ENCODE results near the gene TMC1. TPM values are rescaled to one million over a fixed set of nuclear protein-coding genes. Genes with fewer than 3 reads are reported as not detected.

The TMC1 gene
- total RNA-seq, 1 donor from 2014 or later: not detected

DNA sequence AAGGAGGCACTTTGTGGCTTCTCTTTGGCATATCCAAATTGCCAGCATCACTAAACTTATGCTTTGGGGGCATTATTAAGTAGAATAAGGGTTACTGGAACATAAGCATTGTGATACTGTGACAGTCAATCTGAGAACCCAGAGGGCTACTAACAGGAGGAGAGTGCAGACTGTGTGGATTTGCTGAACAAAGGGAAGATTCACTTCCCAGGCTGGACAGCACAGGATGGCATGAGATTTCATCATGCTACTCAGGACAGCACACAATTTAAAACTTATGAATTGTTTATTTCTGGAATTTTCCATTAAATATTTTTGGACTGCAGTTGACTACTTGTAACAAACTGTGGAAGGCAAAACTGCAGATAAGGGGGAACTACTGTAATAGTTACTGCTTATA, 212.5 kb downstream of the TMC1 start:
- Mint-ChIP-seq H3K4me1 (no peaks in the 10 kb centered on the region), H3K4me3 (no peak overlapping the region), H3K27me3 (ENCODE audit: low read depth) (no peaks in the 10 kb centered on the region), H3K36me3 (no peaks in the 10 kb centered on the region), H3K27ac (no peak overlapping the region), H3K9me3 (no peaks in the 10 kb centered on the region)
- TF ChIP-seq, protein P1, sequence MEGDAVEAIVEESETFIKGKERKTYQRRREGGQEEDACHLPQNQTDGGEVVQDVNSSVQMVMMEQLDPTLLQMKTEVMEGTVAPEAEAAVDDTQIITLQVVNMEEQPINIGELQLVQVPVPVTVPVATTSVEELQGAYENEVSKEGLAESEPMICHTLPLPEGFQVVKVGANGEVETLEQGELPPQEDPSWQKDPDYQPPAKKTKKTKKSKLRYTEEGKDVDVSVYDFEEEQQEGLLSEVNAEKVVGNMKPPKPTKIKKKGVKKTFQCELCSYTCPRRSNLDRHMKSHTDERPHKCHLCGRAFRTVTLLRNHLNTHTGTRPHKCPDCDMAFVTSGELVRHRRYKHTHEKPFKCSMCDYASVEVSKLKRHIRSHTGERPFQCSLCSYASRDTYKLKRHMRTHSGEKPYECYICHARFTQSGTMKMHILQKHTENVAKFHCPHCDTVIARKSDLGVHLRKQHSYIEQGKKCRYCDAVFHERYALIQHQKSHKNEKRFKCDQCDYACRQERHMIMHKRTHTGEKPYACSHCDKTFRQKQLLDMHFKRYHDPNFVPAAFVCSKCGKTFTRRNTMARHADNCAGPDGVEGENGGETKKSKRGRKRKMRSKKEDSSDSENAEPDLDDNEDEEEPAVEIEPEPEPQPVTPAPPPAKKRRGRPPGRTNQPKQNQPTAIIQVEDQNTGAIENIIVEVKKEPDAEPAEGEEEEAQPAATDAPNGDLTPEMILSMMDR (IDR thresholded peaks at IDR 0.05; ENCODE audit: unreplicated experiment): no peak
- no peak for DNase-seq (ENCODE audit: low spot score in 2 of 2, unreplicated experiment in 2 of 2)

DNA sequence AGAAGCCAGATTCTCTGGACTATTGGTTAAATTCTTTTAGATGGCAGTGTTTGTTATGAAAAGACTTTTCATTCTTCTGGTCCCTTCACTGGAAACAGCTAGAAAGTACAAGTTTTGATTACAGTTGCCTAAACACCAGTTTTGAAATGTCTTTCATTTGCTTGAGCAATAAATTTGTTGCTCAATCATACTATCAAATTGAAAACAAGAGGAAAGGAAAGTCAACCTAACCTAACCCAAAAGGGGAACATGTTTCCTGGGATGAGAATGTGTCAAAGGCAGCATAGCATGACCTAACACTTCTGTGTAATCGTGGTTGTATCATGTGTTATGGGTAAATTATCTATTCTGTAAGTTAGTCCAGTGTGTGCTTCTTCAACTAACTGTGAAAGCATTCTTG, 213.2 kb downstream of the TMC1 start:
- Mint-ChIP-seq H3K27me3 (ENCODE audit: low read depth) (no peaks in the 10 kb centered on the region), H3K27ac (no peak overlapping the region), H3K9me3 (no peaks in the 10 kb centered on the region), H3K4me1 (no peaks in the 10 kb centered on the region), H3K4me3 (no peak overlapping the region), H3K36me3 (no peaks in the 10 kb centered on the region)
- TF ChIP-seq, protein P1 (IDR thresholded peaks at IDR 0.05; ENCODE audit: unreplicated experiment): no peak
- no peak for DNase-seq (ENCODE audit: low spot score in 2 of 2, unreplicated experiment in 2 of 2)

DNA sequence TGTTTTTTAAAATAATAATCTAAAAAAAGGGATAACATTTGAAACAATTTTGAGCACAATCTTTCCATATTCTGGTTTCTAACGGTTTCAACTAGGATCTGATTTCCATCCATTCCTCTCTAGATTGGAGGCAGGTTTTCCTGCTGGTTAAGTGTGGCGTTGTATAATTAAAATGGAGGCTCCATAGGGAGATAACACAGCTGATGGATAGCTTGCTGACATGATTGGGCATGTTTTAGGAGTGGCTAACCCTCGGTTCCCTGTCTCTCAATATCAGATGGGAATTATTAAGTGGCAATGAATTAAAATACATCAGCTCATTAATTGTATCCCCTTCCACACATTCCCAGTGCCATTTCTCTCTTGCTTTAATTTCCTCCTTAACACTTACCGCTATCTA, 222.4 kb downstream of the TMC1 start:
- no peaks in the 10 kb centered on the region for H3K9me3 Mint-ChIP-seq
- H3K4me1 Mint-ChIP-seq: peaks cover 2% of the 10 kb centered on the region
- H3K36me3 Mint-ChIP-seq: no peaks in the 10 kb centered on the region
- no peaks in the 10 kb centered on the region for H3K27me3 Mint-ChIP-seq (ENCODE audit: low read depth)
- TF ChIP-seq, protein P1 (IDR thresholded peaks at IDR 0.05; ENCODE audit: unreplicated experiment): no peak
- DNase-seq (ENCODE audit: low spot score in 2 of 2, unreplicated experiment in 2 of 2): no peak
- H3K27ac Mint-ChIP-seq: no peak overlapping the region
- H3K4me3 Mint-ChIP-seq: no peak overlapping the region

GRCh38 chr9:72749276-72749675, 227.9 kb downstream of the TMC1 start:
- TF ChIP-seq, protein P1 (IDR thresholded peaks at IDR 0.05; ENCODE audit: unreplicated experiment): no peak
- H3K4me1 Mint-ChIP-seq: peaks cover 2% of the 10 kb centered on the region
- H3K27me3 Mint-ChIP-seq (ENCODE audit: low read depth): no peaks in the 10 kb centered on the region
- no peak for DNase-seq (ENCODE audit: low spot score in 2 of 2, unreplicated experiment in 2 of 2)
- no peak overlapping the region for H3K4me3 Mint-ChIP-seq
- no peak overlapping the region for H3K27ac Mint-ChIP-seq
- H3K9me3 Mint-ChIP-seq: no peaks in the 10 kb centered on the region
- no peaks in the 10 kb centered on the region for H3K36me3 Mint-ChIP-seq

DNA sequence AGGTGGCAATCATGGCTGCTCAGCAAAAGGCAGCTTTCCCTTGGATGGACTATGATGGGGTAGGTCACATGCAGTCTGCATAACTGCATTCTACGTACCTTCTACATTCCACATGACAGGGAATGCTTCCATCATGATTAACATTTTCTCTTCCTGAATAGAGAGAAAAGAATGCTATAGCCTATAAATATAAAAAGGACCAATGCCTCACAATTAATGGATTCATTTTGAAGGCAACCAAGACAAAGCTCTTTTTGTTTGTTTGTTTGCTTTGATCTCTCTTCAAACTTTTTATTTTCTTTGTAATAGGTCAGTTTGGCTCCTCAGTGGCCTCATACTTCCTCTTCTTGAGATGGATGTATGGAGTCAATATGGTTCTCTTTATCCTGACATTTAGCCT, 230.1 kb downstream of the TMC1 start:
- H3K4me3 Mint-ChIP-seq: no peak overlapping the region
- H3K4me1 Mint-ChIP-seq: no peaks in the 10 kb centered on the region
- no peak for DNase-seq (ENCODE audit: low spot score in 2 of 2, unreplicated experiment in 2 of 2)
- peaks cover 8% of the 10 kb centered on the region for H3K27me3 Mint-ChIP-seq (ENCODE audit: low read depth)
- H3K9me3 Mint-ChIP-seq: no peaks in the 10 kb centered on the region
- H3K27ac Mint-ChIP-seq: no peak overlapping the region
- TF ChIP-seq, protein P1 (IDR thresholded peaks at IDR 0.05; ENCODE audit: unreplicated experiment): no peak
- H3K36me3 Mint-ChIP-seq: no peaks in the 10 kb centered on the region

GRCh38 chr9:72753266-72753893, 232.0 kb downstream of the TMC1 start:
- no peaks in the 10 kb centered on the region for H3K9me3 Mint-ChIP-seq
- no peak for DNase-seq (ENCODE audit: low spot score in 2 of 2, unreplicated experiment in 2 of 2)
- TF ChIP-seq, protein P1 (IDR thresholded peaks at IDR 0.05; ENCODE audit: unreplicated experiment): no peak
- H3K4me3 Mint-ChIP-seq: no peak overlapping the region
- peaks cover 11% of the 10 kb centered on the region for H3K27me3 Mint-ChIP-seq (ENCODE audit: low read depth)
- no peak overlapping the region for H3K27ac Mint-ChIP-seq
- H3K4me1 Mint-ChIP-seq: no peaks in the 10 kb centered on the region
- no peaks in the 10 kb centered on the region for H3K36me3 Mint-ChIP-seq
